ENCODE data around the gene SCRN1. TPM values are rescaled to one million over a fixed set of nuclear protein-coding genes. Genes with fewer than 3 reads are reported as not detected.

The SCRN1 gene
- total RNA-seq, 1 experiment from 2014 or later, result 96.2 TPM

GRCh38 chr7:29889288-29889687 is 100.3 kb downstream of the SCRN1 start:
- Mint-ChIP-seq H3K36me3 (peaks cover 12% of the 10 kb centered on the region; the same call in 1 of the 2 replicates), H3K4me3 (no peak overlapping the region), H3K27me3 (ENCODE audit: low read depth) (no peaks in the 10 kb centered on the region), H3K4me1 (peaks cover 9% of the 10 kb centered on the region), H3K9me3 (no peaks in the 10 kb centered on the region), H3K27ac (no peak overlapping the region)
- DNase-seq (ENCODE audit: low spot score) (no peak), ATAC-seq (no peak)
- no peak for TF ChIP-seq PRDM15 (CRISPR knock-in tag; IDR thresholded peaks at IDR 0.05)
- TF ChIP-seq NR1H2 (CRISPR knock-in tag; IDR thresholded peaks at IDR 0.05), result no peak
- TF ChIP-seq HMGXB4 (CRISPR knock-in tag; IDR thresholded peaks at IDR 0.05), result no peak
- TF ChIP-seq TEAD4 (CRISPR knock-in tag; IDR thresholded peaks at IDR 0.05), result no peak
- TF ChIP-seq RORB (CRISPR knock-in tag; IDR thresholded peaks at IDR 0.05), result no peak
- no peak for TF ChIP-seq FOXJ3 (CRISPR knock-in tag; IDR thresholded peaks at IDR 0.05; ENCODE audit: borderline replicate concordance)
- TF ChIP-seq FOXP4 (CRISPR knock-in tag; IDR thresholded peaks at IDR 0.05), result no peak
- CTCF ChIA-PET, result no interaction called here
- POLR2A ChIA-PET, result no interaction called here

GRCh38 chr7:29888006-29888405 is 101.6 kb downstream of the SCRN1 start:
- Mint-ChIP-seq H3K27me3 (ENCODE audit: low read depth) (no peaks in the 10 kb centered on the region), H3K4me3 (no peak overlapping the region), H3K9me3 (no peaks in the 10 kb centered on the region), H3K36me3 (peaks cover 12% of the 10 kb centered on the region; the same call in 1 of the 2 replicates), H3K4me1 (peaks cover 16% of the 10 kb centered on the region), H3K27ac (no peak overlapping the region)
- TF ChIP-seq ZNF317 (CRISPR knock-in tag; IDR thresholded peaks at IDR 0.05; ENCODE audit: borderline replicate concordance, low read depth), result no peak
- no peak for TF ChIP-seq ETV6 (CRISPR knock-in tag; IDR thresholded peaks at IDR 0.05)
- no peak for TF ChIP-seq ZNF512 (CRISPR knock-in tag; IDR thresholded peaks at IDR 0.05; ENCODE audit: borderline replicate concordance)
- no peak for TF ChIP-seq RELA (CRISPR knock-in tag; IDR thresholded peaks at IDR 0.05; ENCODE audit: borderline replicate concordance)
- no peak for TF ChIP-seq CDX4 (CRISPR knock-in tag; IDR thresholded peaks at IDR 0.05; ENCODE audit: borderline replicate concordance)
- no peak for TF ChIP-seq ZNF281 (CRISPR knock-in tag; IDR thresholded peaks at IDR 0.05)
- no peak for TF ChIP-seq ZNF138 (CRISPR knock-in tag; conservative IDR thresholded peaks at IDR 0.05)
- no peak for TF ChIP-seq MAX (CRISPR knock-in tag; IDR thresholded peaks at IDR 0.05)
- TF ChIP-seq ZNF425 (CRISPR knock-in tag; conservative IDR thresholded peaks at IDR 0.05), result no peak
- no peak for TF ChIP-seq ZNF232 (CRISPR knock-in tag; IDR thresholded peaks at IDR 0.05)
- TF ChIP-seq MYBL2 (CRISPR knock-in tag; IDR thresholded peaks at IDR 0.05), result no peak
- TF ChIP-seq HMGA2 (CRISPR knock-in tag; IDR thresholded peaks at IDR 0.05), result no peak
- ChIA-PET POLR2A (no interaction called here), CTCF (no interaction called here)
- no peak for DNase-seq (ENCODE audit: low spot score)
- ATAC-seq, result no peak
